Left cardiac atrium (tissue), 4 donors: Measurements from ENCODE around the gene KPNA6. TPM values are rescaled to one million over a fixed set of nuclear protein-coding genes. Genes with fewer than 3 reads are reported as not detected.

ENCODE experiments used
- ATAC-seq, 2 donors: fragments of 200-7000 bp; cut with Tn5 transposase; one replicate each; pipeline ENCODE4 v1.9.1; 2020; ENCODE audit warnings: mild to moderate bottlenecking in 2 of 2, moderate library complexity in 2 of 2
- DNase-seq: peaks from one replicate; pipeline ENCODE4 v3.0.0-alpha.2; 2020
- intact Hi-C, 2 donors: fragments of 100-400 bp; cut with DNase I; formaldehyde crosslinking; loops; one replicate each; pipeline versions ENCODE4 v1.14.1 to v1.15.1; 2022 to 2023
- total RNA-seq, 2 donors: library from RNA; stranded (reverse); fragmentation: NEBNext Ultra II Directional; extraction: Animal tissue kit (Norgen Biotek cat#: 25700); gene quantifications; one replicate each; pipeline ENCODE4 v1.2.1, GENCODE V29; 2021
- donor health status: DM: no; HTN: yes; CAD: no.
- donor health status: DM: no; HTN: yes; CAD: no; lungs with severe emphysema.
- donor health status: DM: yes; HTN: yes; CAD: no.
- donor health status: Dilated cardiomyopathy.

Gene KPNA6
- total RNA-seq, 2 donors from 2014 or later, result 59.3 to 73.3 TPM

DNA sequence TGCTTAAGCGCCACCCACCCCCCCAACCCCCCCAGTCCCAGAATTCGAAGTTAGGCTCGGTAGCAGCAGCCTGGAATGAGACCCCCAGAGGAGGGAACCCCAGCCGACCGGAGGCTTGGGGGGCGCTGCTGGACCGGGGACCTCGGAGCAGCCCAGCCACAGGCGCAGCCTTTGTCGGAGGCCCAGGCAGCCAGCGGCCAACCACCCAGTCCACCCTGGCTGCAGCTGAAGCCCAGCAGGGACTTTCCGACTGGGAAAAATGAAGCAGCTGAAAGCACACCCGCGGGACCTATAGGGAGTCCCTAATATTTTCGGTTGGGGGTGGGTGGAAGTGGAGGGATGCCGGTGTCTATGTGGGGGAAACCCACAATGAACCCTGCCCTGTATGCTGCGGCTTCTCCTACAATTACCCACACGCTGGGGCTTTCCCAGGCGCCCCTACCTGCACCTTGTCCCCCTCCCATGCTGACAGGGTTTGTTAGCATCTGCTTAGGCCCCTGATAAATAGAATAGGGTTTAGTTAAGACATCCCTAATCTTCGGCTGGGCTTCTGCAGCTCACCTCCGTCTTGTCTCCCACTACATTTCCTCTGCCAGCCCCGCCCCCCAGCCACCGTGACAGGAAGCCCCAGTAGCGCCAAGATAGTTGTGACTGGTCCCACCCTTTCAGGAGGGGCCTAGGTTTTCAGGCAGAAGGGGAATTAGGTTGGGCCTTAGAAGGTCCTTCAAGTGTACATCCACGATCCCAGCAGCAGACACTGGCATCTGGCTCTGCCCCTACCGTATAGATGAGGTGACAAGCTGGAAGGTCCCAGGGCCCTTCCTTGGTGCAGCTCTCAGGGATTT is 93.4 kb downstream of the KPNA6 start:
- ATAC-seq, result peak; percentile 52 to 61
- intact Hi-C loops, result no loop called here
- peak; percentile 84 for DNase-seq

DNA sequence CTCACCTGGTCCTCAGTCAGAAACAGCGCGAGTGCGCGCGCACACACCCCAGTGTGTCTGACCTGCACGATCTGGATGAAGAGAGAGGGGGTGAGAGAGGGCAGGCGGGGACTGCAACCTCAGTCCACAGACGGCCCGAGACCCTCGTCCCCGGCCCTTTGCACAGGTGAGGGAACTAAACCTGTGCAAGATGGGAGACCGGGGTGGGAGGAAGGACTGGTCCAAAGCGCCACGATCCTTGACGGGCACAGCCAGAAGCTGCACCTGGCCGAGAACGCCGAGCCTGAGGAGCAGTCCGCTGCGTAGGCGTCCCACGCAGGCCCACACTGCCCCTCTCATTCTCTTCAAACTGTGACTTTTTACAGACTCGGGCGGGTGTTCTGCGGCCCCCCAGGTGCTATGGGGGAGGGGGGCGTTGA is 97.1 kb downstream of the KPNA6 start:
- no peak for DNase-seq
- intact Hi-C loops, result no loop called here
- no peak for ATAC-seq

DNA sequence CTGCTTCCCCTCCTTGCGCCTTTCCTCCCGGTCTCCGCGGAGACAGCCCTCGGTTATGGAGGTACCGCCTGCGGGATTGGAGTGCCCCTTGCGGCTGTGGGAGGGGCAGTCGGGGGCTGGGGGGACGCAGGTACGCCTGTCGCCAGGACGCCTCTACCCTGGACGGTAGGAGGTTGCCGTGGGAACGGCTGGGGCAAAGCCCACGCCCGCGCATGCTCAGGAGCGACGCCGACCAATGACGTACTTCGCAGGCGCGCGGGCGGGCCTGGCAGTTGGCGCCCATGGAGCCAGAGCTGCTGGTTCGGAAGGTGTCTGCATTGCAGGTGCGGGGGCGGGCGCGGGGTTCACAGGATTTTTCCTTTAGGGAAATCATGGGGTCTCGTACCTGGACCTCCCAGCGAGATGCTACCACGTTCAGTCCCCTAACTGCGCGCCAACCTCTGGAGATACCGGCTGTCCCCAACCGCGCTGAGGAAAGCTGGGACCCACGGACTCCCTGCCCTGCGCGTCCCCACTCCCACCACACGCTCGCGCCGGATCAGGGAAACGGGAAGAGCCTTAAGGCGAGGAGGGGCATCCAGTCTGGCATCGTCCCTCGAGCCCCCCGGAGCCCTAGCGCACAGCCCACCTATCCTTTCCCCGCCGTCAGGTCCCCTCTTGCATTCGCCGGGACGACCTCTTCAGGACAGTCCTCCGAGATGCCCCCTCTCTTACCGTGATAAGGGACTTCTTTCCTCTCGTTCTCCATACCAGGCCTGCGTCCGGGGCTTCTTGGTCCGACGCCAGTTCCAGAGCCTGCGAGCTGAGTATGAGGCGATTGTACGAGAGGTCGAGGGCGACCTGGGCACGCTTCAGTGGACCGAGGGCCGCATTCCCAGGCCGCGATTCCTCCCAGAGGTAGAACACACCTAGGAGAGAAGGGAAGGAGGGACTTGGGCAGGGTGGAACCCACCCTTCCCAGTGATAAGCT is 97.8 kb downstream of the KPNA6 start, which contains the start of gene IQCC:
Gene IQCC, plus strand, starts transcription at position 271 of the 970 bp plus-strand sequence. Its CDS starts 11 bp downstream, at position 282.
- ATAC-seq (peak; percentile 76 to 82), DNase-seq (peak; percentile 89)
- intact Hi-C loops, result no loop called here

DNA sequence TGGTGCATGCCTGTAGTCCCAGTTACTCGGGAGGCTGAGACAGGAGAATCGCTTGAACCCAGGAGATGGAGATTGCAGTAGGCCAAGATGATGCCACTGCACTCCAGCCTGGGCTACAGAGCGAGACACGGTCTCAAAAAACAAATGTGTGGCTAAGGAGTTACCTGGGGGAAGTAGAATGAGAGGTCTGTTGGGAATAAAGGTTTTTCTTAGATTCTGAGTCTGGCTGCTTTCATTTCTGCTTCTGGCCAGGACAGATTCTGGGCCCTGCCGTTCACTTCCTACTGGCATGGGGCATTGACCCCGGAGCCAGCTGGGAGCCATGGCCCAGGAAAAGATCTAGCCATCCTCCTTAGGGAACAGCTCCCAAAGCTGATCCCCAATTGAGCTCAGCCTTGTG is 100.6 kb downstream of the KPNA6 start:
- ATAC-seq (no peak), DNase-seq (no peak)
- intact Hi-C loops, result no loop called here

DNA sequence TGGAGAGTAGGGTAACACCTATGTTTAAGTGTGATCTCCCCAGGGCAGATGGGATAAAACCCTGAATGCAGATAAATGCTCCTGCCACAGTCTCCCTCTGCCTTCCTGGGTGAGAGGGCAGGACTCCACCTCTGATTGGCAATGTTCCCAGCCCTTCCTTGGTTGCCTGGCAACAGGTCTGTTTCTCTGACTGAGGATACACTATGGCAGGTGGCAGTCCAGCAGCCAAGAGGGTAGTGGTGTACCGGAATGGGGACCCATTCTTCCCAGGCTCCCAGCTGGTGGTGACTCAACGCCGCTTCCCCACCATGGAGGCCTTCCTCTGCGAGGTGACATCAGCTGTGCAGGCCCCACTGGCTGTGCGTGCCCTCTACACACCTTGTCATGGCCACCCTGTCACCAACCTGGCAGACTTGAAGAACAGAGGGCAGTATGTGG is 101.1 kb downstream of the KPNA6 start, which contains the start of gene DCDC2B:
Gene DCDC2B, plus strand, starts transcription at position 199 of the 438 bp plus-strand sequence. Its CDS starts 5 bp downstream, at position 204.
- ATAC-seq, result peak in 1 of 2 donors; percentile 6
- intact Hi-C loops, result no loop called here
- no peak for DNase-seq

DNA sequence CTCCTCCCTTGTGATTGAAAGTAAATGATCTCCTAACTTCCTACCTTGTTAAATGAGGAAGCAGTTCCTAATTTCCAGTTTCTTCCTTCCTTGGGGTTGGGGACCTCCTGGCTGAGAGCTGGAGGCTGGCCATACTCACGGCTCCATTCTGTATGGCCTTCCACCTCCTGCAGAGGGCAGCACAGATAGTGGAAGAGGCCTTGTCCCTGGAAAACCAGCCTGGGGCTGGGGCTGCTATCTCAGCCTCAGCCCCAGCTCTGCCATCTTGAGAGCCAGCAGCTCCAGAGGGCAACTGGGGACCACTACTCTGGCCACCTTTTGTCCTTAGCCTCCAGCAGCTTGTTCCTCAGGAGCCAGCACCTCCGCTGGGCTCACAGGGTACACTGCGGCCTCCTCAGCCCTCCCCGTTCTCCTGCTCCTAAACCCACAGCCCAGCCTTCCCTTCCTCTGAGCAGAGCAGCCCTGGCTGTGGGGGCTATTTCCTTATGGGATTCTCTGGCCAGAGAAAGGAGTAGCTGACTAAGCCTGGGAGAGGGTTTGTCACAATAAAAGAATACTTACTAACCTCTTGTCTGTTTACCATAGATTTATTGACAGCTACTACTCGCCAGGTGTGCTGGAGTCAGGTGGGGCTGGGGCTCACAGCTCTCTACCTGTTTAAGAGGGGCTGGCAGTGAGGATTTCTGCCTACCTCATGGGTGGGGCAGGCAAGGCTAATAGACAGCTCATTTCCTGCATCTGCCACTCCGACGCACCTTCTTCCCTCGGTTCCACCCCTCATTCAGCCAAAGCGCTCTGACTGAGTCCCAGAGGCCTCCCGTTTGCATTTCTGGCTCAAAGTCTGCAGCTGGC is 108.0 kb downstream of the KPNA6 start:
- DNase-seq (peak; percentile 62), ATAC-seq (peak; percentile 73 to 81)
- intact Hi-C loops, result loop anchor here in 1 of 2 donors (5.0 kb wide), 1 partner anchor 101 kb away; no protein-coding TSS in a partner anchor

DNA sequence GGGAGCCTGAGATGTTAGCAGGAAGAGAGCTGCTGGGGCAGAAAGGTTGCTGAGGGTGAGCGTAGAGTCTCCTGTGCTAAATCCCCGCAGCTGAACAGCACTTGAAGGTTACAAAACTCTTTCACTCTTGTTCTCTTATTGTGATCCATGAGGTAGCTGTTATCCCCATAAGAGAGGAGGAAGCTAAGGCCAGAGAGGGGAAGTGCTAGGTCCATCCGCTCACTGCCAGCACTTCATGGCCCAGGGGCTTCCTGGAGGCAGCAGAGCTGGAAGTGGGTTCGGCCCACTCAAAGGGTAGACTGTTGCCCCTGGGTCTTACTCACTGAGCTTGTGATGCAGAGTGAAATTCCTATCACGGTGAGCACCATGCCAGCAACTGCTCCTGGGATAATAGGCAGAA is 108.7 kb downstream of the KPNA6 start:
- no peak for ATAC-seq
- intact Hi-C loops, result loop anchor here in 1 of 2 donors (5.0 kb wide), 1 partner anchor 101 kb away; no protein-coding TSS in a partner anchor
- no peak for DNase-seq

DNA sequence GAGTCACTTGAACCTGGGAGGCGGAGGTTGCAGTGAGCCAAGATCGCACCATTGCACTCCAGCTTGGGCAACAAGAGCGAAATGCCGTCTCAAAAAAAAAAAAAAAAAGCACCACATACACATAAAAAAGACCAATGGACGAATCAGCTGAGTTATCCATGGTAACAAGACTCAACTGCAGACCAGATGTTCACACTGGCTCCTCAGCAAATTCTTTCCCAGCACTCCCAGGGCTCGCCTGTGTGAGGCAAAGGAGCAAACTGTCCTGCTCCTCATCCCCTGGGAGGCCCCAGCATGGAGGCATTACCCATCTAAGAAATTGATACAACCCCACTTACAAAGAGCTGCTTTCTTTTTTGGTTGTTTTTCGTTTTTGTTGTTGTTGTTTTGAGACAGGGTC is 111.2 kb downstream of the KPNA6 start:
- DNase-seq (no peak), ATAC-seq (no peak)
- intact Hi-C loops, result loop anchor here in 1 of 2 donors (5.0 kb wide), 1 partner anchor 98 kb away; no protein-coding TSS in a partner anchor

DNA sequence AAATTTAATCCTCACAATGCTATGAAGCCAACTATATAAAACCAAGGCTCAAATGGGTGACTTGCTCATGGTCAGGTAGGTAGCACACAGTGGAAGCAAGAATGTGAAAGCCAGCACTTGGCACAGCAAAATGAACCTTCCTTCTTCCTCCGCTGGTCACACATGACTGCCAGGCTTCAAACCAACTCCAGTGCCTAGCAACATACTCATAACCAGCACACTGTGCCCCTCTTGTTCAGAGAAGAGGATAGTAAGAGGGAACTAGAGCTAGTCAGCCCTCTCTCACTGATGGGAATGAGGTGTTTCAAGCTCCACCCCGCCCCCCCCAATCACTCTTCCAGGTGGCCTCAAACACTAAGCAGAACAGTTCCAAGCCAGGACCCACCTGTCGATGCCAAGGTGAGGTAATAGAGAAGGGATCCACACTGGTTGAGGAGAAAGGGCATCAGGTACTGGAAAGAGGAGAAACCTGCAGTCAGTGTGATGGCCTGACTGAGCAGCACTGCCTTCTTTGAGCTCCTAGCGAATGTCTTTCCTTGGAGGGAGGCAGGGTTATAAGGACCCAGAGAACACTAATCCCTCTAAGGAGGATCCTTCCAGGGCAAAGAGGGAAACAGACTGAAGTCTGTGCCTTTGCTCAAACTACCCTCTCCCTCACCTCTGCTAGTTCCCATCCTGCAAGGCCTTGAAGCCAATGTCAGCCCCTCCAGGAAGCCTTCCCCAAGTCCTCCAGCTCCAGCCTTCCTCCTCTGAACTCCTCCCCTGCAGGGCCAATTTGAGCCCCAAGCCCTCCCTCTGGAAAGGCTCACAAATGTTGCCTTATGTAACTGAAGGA is 113.1 kb downstream of the KPNA6 start:
- DNase-seq (no peak), ATAC-seq (no peak)
- intact Hi-C loops, result no loop called here

DNA sequence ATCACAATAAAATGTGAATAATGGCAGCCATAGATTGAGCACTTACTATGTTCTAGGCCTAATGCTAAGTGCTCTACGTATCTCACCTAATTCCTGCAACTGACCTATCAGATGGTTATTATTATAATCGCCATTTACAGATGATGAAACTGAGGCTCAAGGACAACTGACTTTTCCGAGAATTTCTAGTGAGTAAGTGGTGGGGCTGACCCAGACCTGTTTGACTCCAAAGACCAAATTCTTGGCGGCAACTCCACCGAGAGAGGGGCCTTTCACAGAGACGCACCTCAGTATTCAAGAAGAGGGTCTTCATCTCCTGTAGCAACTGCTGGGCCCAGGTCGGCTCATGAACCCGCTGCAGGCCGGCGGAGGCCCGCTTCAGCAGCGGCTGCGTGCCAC is 113.7 kb downstream of the KPNA6 start:
- DNase-seq (no peak), ATAC-seq (no peak)
- intact Hi-C loops, result no loop called here

DNA sequence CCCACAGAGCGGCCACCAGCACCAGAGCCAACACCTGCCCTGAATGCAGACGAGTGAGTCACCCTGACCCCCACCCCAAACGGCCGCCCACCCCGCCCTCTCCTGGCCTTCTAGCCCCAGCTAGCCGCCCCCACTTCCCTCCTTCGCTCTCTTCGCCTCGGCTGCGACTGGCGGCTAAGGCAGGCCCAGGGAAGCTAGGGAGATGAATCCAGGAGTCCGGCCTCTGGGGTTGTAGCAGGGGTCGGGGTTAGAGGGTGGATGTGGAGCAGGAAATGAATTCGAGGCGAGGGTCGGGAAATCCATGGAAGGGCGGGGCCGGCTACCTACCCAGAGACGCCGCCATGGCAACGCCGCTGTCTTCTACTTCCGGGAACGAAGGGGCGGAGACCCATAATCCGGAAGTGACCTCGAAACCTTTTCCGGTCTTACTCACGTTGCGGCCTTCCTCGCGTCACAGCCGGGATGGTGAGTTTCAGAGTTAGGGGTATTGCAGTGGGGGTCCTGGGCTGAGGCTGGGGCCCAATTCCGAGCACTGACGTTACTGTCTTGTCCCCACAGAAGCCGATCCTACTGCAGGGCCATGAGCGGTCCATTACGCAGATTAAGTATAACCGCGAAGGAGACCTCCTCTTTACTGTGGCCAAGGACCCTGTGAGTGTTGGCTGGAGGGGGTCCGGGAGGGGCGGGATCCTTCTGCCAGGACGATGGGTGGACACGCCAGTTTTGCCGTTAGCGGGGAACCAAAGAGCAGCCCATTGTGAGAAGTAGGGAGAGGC is 114.3 kb downstream of the KPNA6 start, which contains the start of the genes EIF3I and TMEM234:
Gene EIF3I, plus strand, starts transcription at position 428 of the 776 bp plus-strand sequence. Its CDS starts 35 bp downstream, at position 463.
Gene TMEM234, minus strand, starts transcription at position 374 of the 776 bp plus-strand sequence. Its CDS starts 31 bp downstream, at position 343.
- intact Hi-C loops, result no loop called here
- ATAC-seq (peak; percentile 97), DNase-seq (peak; percentile 94)

DNA sequence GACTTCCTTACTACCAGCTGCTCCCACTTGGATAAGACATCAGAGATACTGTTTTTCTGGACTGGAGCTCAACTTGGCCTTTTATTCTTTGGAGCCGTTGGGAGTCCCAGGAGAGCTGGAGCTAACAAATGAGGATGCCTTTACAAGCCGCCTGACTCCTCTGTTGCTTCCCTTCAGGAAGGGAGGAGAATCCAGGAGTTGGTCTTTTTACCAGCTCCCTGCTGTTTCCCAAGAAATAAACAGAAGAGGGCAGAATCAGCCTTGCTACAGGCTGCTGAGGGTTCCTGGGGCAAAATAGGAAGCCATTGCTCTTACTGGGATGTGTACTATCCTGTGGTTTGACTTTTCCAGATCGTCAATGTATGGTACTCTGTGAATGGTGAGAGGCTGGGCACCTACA is 115.8 kb downstream of the KPNA6 start:
- ATAC-seq (no peak), DNase-seq (no peak)
- intact Hi-C loops, result no loop called here

DNA sequence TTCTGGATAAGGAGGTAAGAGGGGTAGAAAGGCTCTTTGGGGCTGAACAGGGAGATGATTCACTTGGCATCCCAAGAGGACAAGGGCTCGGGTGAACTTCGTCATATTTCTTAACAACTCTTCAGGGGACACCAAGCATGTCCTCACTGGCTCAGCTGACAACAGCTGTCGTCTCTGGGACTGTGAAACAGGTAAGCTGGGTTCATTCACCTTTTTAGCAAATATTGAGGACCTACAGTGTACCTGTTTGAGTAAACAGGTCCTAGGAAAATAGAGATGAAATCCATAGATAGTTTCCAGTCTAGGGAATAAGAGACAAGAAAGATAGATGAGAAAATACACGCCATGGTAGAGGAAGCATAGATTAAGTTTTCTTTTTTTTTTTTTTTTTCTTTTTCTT is 116.4 kb downstream of the KPNA6 start:
- intact Hi-C loops, result no loop called here
- no peak for DNase-seq
- no peak for ATAC-seq
